OCI-LY3 (cell line): ENCODE data around the gene BEST1.

Source experiments
- EZH2phosphoT487 ChIP-seq: fragments of 200-600 bp; shearing (Covaris generic); IDR thresholded peaks from 2 replicates; pipeline ENCODE4 v1.6.1; 2018; ENCODE audit warnings: antibody characterized with exemption, mixed run types, low read depth
- TF ChIP-seq, protein P1 (sequence below): fragments of 200-600, 300-600 bp; sonication (generic); IDR thresholded peaks from 2 replicates; pipeline ENCODE4 v1.5.1; 2014; ENCODE audit warnings: antibody characterized with exemption, low read length, low read depth

DNA sequence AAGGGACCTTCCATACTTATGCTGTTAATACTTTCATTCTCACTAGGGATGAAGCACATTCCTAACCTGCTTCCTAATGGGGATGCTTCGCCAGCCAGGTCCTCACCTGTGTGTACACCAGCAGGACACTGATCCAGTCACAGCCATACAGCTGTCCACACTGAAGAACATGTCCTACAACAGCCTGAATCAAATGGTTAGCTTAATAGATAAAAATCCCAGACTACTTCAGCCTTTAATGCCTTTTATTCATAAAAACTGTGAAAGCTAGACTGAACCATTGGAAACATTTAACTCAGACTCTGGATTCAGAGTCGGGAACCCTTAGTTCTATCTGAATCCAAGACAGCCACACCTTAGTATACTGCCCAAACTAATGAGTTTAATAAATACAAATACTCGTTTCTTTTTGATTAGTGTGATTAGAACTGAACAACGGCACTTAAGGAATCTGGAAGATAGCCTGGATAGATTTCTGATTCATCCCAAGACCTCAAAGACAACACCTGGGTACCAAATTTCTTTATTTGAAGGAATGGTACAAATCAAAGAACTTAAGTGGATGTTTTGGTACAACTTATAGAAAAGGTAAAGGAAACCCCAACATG, 14.0 kb downstream of the BEST1 start:
- TF ChIP-seq, protein P1, sequence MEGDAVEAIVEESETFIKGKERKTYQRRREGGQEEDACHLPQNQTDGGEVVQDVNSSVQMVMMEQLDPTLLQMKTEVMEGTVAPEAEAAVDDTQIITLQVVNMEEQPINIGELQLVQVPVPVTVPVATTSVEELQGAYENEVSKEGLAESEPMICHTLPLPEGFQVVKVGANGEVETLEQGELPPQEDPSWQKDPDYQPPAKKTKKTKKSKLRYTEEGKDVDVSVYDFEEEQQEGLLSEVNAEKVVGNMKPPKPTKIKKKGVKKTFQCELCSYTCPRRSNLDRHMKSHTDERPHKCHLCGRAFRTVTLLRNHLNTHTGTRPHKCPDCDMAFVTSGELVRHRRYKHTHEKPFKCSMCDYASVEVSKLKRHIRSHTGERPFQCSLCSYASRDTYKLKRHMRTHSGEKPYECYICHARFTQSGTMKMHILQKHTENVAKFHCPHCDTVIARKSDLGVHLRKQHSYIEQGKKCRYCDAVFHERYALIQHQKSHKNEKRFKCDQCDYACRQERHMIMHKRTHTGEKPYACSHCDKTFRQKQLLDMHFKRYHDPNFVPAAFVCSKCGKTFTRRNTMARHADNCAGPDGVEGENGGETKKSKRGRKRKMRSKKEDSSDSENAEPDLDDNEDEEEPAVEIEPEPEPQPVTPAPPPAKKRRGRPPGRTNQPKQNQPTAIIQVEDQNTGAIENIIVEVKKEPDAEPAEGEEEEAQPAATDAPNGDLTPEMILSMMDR: no peak
- no peak for TF ChIP-seq EZH2phosphoT487
